Measurements from ENCODE around the gene KCNK16.

DNA sequence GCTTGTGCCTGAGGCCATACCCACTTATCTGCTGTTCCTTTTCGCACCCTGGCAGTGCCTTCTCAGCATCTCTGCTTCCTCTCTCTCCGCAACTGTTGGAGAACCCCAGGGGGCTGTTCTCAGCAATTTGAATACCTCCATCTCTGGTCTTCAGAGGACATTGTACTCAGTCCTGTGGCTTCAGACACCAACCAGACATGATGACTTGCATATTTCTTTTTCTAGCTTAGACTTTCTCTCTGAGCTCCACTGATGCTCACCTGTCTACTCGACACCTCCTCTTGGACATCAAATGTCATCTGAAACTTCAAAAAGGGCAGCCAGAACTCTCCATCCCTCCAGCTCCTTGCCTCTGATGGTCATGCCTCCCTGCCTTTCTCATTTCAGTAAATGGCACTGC lies 18.9 kb upstream of the KCNK16 start:
- no peak for TF ChIP-seq POLR2AphosphoS5 (IDR thresholded peaks at IDR 0.05)
- no peak for TF ChIP-seq CTCF (IDR thresholded peaks at IDR 0.05)
- TF ChIP-seq POLR2A (IDR thresholded peaks at IDR 0.05): no peak
